ENCODE measurements around the gene URAD. TPM values are rescaled to one million over a fixed set of nuclear protein-coding genes. Genes with fewer than 3 reads are reported as not detected.
"Not testable (repeated sequence)": the region's sequence is repeated elsewhere in the genome, so short reads cannot be mapped to it uniquely, and the experiment has no call there.

URAD gene
- total RNA-seq, result not detected

- Histone ChIP-seq H3K27ac (no peak within 1 kb of the TSS), H3K27me3 (replicated peaks; ENCODE audit: insufficient read depth) (peaks cover 5% of the 10 kb centered on the region), H3K9me3 (no peaks in the 10 kb centered on the region), H3K4me1 (replicated peaks) (no peaks in the 10 kb centered on the region), H3K36me3 (no peaks in the 10 kb centered on the region), H3K4me3 (no peak within 1 kb of the TSS)
- no peak for DNase-seq (ENCODE audit: low spot score)
- no peak for TF ChIP-seq CTCF (IDR thresholded peaks at IDR 0.05)
- TF ChIP-seq POLR2AphosphoS5 (IDR thresholded peaks at IDR 0.05), result no peak
- no peak for TF ChIP-seq POLR2A (IDR thresholded peaks at IDR 0.05)
- intact Hi-C loops (cut with DNase I), result loop anchor here (10.0 kb wide), 1 partner anchor 1054 kb away; no protein-coding TSS in a partner anchor
- 49% methylated on average over 11 of the region's 11 CpGs for WGBS
Observed at GRCh38 chr13:27988520-27988919, at the start of gene URAD. Gene URAD, minus strand, starts transcription at chr13:27988693. Its CDS starts 56 bp downstream, at chr13:27988637.

GRCh38 chr13:28037399-28037798 lies 48.9 kb upstream of the URAD start:
- WGBS, result 79% methylated on average over 2 of the region's 2 CpGs
- no peak for DNase-seq (ENCODE audit: low spot score)
- Histone ChIP-seq H3K4me1 (replicated peaks) (no peaks in the 10 kb centered on the region), H3K27ac (no peak overlapping the region), H3K27me3 (replicated peaks; ENCODE audit: insufficient read depth) (peaks cover 2% of the 10 kb centered on the region), H3K9me3 (no peaks in the 10 kb centered on the region), H3K4me3 (no peak overlapping the region), H3K36me3 (no peaks in the 10 kb centered on the region)
- TF ChIP-seq POLR2AphosphoS5 (IDR thresholded peaks at IDR 0.05) (no peak), POLR2A (IDR thresholded peaks at IDR 0.05) (no peak)
- intact Hi-C loops (cut with DNase I), result no loop called here

- WGBS, result 29% methylated on average over 6 of the region's 6 CpGs
- TF ChIP-seq CTCF (IDR thresholded peaks at IDR 0.05), result no peak
- no peak for TF ChIP-seq POLR2A (IDR thresholded peaks at IDR 0.05)
- TF ChIP-seq POLR2AphosphoS5 (IDR thresholded peaks at IDR 0.05), result peak; percentile 53
- H3K9me3 ChIP-seq, result no peaks in the 10 kb centered on the region
- peak; percentile 6 for DNase-seq (ENCODE audit: low spot score)
- no peak overlapping the region for H3K4me3 ChIP-seq
- H3K27me3 ChIP-seq (replicated peaks; ENCODE audit: insufficient read depth), result peaks cover 2% of the 10 kb centered on the region
- intact Hi-C loops (cut with DNase I), result no loop called here
- H3K36me3 ChIP-seq, result no peaks in the 10 kb centered on the region
- no peaks in the 10 kb centered on the region for H3K4me1 ChIP-seq (replicated peaks)
- no peak overlapping the region for H3K27ac ChIP-seq
Observed at GRCh38 chr13:28035146-28035782, 46.8 kb upstream of the URAD start.

- no peak for DNase-seq (ENCODE audit: low spot score)
Observed at GRCh38 chr13:28033894-28034655, 45.6 kb upstream of the URAD start.

GRCh38 chr13:28032438-28032837 lies 43.9 kb upstream of the URAD start:
- H3K36me3 ChIP-seq; H3K9me3 ChIP-seq; H3K4me3 ChIP-seq; H3K27me3 ChIP-seq (replicated peaks; ENCODE audit: insufficient read depth); DNase-seq (ENCODE audit: low spot score); intact Hi-C loops (cut with DNase I); H3K27ac ChIP-seq; H3K4me1 ChIP-seq (replicated peaks): not testable (repeated sequence)
- WGBS, result 100% methylated on average over 1 of the region's 1 CpG

More at GRCh38 chr13:28033894-28034655, 45.6 kb upstream of the URAD start:
- intact Hi-C loops (cut with DNase I), result no loop called here
- TF ChIP-seq POLR2AphosphoS5 (IDR thresholded peaks at IDR 0.05) (no peak), CTCF (IDR thresholded peaks at IDR 0.05) (no peak), POLR2A (IDR thresholded peaks at IDR 0.05) (no peak)
- H3K27me3 ChIP-seq (replicated peaks; ENCODE audit: insufficient read depth), result peaks cover 5% of the 10 kb centered on the region
- H3K4me1 ChIP-seq (replicated peaks), result no peaks in the 10 kb centered on the region
- 88% methylated on average over 8 of the region's 8 CpGs for WGBS
- H3K4me3 ChIP-seq, result no peak overlapping the region
- no peaks in the 10 kb centered on the region for H3K9me3 ChIP-seq
- H3K36me3 ChIP-seq, result no peaks in the 10 kb centered on the region
- H3K27ac ChIP-seq, result no peak overlapping the region

Data from prostate gland (tissue), 2 donors.